ENCODE measurements around the gene CLN6.

Gene CLN6

GRCh38 chr15:68252925-68253534, 23.5 kb upstream of the CLN6 start:
- TF ChIP-seq CTCF (IDR thresholded peaks at IDR 0.05): peak; percentile 91 to 93
- H3K27ac ChIP-seq: no peak overlapping the region
- intact Hi-C loops (cut with DNase I; ENCODE audit: low total_unique reads): loop anchor here (2.0 to 5.0 kb wide), 3 partner anchors 54 to 422 kb away; no protein-coding TSS in a partner anchor
- no peak overlapping the region for H3K4me3 ChIP-seq
- DNase-seq: peak in 1 of 2 donors; percentile 44
- H3K9me3 ChIP-seq: no peaks in the 10 kb centered on the region
- H3K27me3 ChIP-seq: no peaks in the 10 kb centered on the region
- H3K36me3 ChIP-seq: no peaks in the 10 kb centered on the region
- H3K4me1 ChIP-seq: peaks cover 0 to 16% (median 12%) of the 10 kb centered on the region in 4 donors

DNA sequence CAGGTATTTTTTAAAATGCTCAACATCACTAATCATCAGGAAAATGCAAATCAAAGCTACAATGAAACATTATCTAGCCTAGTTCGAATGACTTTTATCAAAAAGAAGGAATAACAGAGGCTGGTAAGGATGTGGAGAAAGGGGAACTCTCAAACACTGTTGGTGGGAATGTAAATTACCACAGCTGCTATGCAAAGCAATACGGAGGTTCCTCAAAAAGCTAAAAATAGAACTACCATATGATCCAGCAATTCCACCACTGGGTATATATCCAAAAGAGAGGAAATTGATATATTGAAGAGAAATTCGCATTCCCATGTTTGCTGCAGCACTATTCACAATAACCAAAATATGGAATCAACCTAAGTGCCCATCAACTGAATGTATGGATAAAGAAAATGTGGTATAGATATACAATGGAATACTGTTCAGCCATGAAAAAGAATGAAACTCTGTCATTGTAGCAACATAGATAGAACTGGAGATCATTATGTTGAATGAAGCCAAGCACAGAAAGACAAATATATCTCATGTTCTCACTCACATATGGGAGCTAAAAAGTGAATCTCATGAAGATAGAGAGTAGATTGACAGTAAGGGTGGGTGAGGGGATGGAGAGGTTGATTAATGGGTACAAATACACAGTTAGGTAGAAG, 19.7 kb upstream of the CLN6 start:
- TF ChIP-seq CTCF (IDR thresholded peaks at IDR 0.05): no peak
- no peak for DNase-seq
- H3K9me3 ChIP-seq: peaks cover 0 to 6% (median under 1%) of the 10 kb centered on the region in 3 donors
- peaks cover 0 to 4% (median 0%) of the 10 kb centered on the region in 4 donors for H3K4me1 ChIP-seq
- no peak overlapping the region for H3K27ac ChIP-seq
- intact Hi-C loops (cut with DNase I; ENCODE audit: low total_unique reads): no loop called here
- H3K4me3 ChIP-seq: no peak overlapping the region
- H3K27me3 ChIP-seq: no peaks in the 10 kb centered on the region
- H3K36me3 ChIP-seq: no peaks in the 10 kb centered on the region

DNA sequence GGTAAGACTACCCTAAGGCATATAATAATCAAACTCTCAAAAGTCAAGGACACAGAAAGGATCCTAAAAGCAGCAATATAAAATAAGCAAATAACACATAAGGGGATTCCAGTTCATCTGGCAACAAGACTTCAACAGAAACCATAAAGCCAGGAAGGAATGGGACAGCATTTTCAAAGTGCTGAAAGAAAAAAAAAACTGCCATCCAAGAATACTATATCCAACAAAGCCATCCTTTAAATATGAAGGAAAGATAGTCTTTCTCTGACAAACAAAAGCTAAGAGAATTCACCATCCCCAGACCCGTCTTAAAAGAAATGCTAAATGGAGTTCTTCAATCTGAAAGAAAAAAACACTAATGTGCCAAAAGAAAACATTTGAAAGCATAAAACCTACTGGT, 14.7 kb upstream of the CLN6 start:
- Histone ChIP-seq H3K4me1 (no peaks in the 10 kb centered on the region), H3K9me3 (peaks cover 0 to 14% (median 3%) of the 10 kb centered on the region in 3 donors), H3K27ac (no peak overlapping the region), H3K4me3 (no peak overlapping the region), H3K36me3 (no peaks in the 10 kb centered on the region), H3K27me3 (no peaks in the 10 kb centered on the region)
- DNase-seq: no peak
- intact Hi-C loops (cut with DNase I; ENCODE audit: low total_unique reads): no loop called here
- no peak for TF ChIP-seq CTCF (IDR thresholded peaks at IDR 0.05)

DNA sequence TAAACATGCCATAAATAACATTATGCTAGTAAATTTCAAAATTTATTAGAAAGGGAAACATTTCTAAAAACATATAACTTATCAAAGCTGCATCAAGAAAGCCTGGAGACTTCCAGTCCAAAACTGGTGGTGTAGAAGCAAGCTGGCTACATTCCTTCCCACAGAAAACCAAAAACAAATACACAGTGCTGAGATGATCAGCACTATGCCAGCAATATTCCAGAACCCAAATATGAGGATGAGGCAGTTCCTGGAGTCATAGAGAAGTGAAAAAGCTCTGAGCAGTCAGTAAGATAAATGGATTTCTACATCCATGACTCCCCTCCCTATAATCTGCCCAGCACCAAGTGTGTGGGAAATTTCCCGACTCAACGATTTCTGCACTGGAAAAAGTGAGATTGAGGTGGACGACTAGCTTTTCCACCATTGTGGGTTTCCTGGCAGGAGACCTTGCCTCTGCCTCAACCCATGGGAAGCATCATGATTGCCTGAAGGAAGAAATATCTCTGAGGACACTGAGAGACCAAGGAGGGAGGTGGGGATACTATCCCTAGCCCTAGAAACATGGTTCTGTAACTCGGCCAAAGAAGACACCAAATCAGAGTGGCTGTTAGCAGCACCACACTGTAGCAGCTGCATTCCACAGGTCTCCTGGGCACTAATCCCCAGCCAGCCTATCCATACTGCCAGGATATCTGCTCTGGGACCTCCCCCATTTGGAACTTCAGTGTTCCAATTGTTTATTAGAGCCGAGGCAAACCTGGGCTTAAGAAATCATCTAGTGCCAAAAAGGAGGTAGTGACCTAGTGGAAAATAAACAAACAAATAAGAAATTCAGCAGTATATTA, 11.8 kb upstream of the CLN6 start:
- DNase-seq: no peak
- Histone ChIP-seq H3K4me3 (no peak overlapping the region), H3K27ac (no peak overlapping the region), H3K9me3 (peaks cover 0 to 14% (median 3%) of the 10 kb centered on the region in 3 donors), H3K36me3 (no peaks in the 10 kb centered on the region), H3K4me1 (no peaks in the 10 kb centered on the region), H3K27me3 (no peaks in the 10 kb centered on the region)
- no peak for TF ChIP-seq CTCF (IDR thresholded peaks at IDR 0.05)
- intact Hi-C loops (cut with DNase I; ENCODE audit: low total_unique reads): no loop called here

GRCh38 chr15:68239025-68239424, 9.5 kb upstream of the CLN6 start:
- TF ChIP-seq CTCF (IDR thresholded peaks at IDR 0.05): no peak
- Histone ChIP-seq H3K9me3 (peaks cover 0 to 7% (median under 1%) of the 10 kb centered on the region in 3 donors), H3K36me3 (no peaks in the 10 kb centered on the region), H3K27ac (no peak overlapping the region), H3K4me3 (no peak overlapping the region), H3K27me3 (no peaks in the 10 kb centered on the region), H3K4me1 (no peaks in the 10 kb centered on the region)
- no peak for DNase-seq
- intact Hi-C loops (cut with DNase I; ENCODE audit: low total_unique reads): no loop called here

All from tibial artery (tissue), 4 donors.